ENCODE measurements around the gene DOLPP1.

Gene DOLPP1

DNA sequence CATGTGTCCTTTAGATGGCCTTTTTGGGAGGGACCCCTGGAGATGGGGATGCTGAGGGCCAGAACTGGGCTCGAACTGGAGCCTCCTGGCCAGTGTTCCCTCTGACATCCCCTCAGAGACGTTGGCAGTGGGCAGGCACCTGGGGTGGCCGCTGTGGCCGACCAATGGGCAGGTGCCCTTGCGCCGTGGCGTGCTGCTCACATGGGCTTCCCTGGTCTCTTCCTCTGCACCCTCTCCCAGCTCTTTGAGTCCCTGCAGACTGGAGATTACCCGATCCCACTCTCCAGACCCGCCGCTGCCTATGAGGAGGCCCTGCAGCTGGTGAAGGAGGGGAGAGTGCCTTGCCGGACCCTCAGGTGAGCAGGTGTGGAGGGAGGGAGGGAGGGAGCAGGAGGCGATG is 19.9 kb upstream of the DOLPP1 start:
- H3K36me3 ChIP-seq (ENCODE audit: control insufficient read depth in 2 of 2, insufficient read depth in 1 of 2, low read length in 2 of 2) = peaks cover 4 to 57% of the 10 kb centered on the region in 2 experiments; a peak in 2 of 3 replicates
- TF ChIP-seq ZBTB7A (tag by site-specific recombination; IDR thresholded peaks at IDR 0.05; ENCODE audit: low read depth) (no peak), GLI4 (tag by site-specific recombination; IDR thresholded peaks at IDR 0.05) (no peak), ZNF157 (tag by site-specific recombination; IDR thresholded peaks at IDR 0.05) (no peak), ZNF2 (tag by site-specific recombination; IDR thresholded peaks at IDR 0.05) (no peak), YY2 (tag by site-specific recombination; IDR thresholded peaks at IDR 0.05) (no peak), ZNF677 (tag by site-specific recombination; IDR thresholded peaks at IDR 0.05) (no peak), ZNF600 (tag by site-specific recombination; IDR thresholded peaks at IDR 0.05) (no peak), ZNF221 (tag by site-specific recombination; IDR thresholded peaks at IDR 0.05; ENCODE audit: borderline replicate concordance) (no peak), ZEB2 (tag by site-specific recombination; IDR thresholded peaks at IDR 0.05) (no peak), HOXD13 (CRISPR knock-in tag; IDR thresholded peaks at IDR 0.05; ENCODE audit: borderline replicate concordance) (no peak)
- TF ChIP-seq, protein P1, sequence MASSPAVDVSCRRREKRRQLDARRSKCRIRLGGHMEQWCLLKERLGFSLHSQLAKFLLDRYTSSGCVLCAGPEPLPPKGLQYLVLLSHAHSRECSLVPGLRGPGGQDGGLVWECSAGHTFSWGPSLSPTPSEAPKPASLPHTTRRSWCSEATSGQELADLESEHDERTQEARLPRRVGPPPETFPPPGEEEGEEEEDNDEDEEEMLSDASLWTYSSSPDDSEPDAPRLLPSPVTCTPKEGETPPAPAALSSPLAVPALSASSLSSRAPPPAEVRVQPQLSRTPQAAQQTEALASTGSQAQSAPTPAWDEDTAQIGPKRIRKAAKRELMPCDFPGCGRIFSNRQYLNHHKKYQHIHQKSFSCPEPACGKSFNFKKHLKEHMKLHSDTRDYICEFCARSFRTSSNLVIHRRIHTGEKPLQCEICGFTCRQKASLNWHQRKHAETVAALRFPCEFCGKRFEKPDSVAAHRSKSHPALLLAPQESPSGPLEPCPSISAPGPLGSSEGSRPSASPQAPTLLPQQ (tag by site-specific recombination; IDR thresholded peaks at IDR 0.05) = no peak

DNA sequence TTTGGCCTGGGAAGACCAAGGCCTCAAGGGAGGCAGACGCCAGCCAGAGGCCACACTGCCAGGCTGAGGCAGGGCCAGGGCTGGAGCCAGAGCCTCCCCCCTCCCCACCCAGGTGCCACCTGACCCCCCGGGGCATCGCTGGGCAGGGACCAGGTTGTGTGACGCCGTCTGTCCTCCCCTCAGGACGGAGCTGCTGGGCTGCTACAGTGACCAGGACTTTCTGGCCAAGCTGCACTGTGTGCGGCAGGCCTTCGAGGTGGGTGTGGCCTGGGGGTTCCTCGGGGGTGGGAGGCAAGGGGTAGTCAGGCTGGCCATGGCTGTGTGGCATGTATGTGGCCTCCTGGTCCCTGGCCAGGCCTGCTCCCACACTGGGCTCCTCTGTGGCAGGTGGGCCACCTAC is 17.9 kb upstream of the DOLPP1 start:
- no peak overlapping the region for H3K27ac ChIP-seq (ENCODE audit: extremely low read depth, low read depth, low read length)
- H3K9me3 ChIP-seq (ENCODE audit: control insufficient read depth, insufficient read depth, low read depth, low read length) = no peaks in the 10 kb centered on the region
- CTCF ChIA-PET = no interaction called here
- peaks cover 4 to 68% of the 10 kb centered on the region in 2 experiments; a peak in 2 of 3 replicates for H3K36me3 ChIP-seq (ENCODE audit: control insufficient read depth in 2 of 2, insufficient read depth in 1 of 2, low read length in 2 of 2)
- H3K4me1 ChIP-seq (ENCODE audit: control insufficient read depth, insufficient read depth, low read length) = no peaks in the 10 kb centered on the region
- H3K4me3 ChIP-seq (ENCODE audit: low read depth, low read length) = no peak overlapping the region
- POLR2A ChIA-PET = interaction anchor here (0.6 kb wide), 1 partner anchor 1213 kb away, joined by 3 read pairs; no protein-coding TSS in a partner anchor
- TF ChIP-seq ZNF510 (tag by site-specific recombination; IDR thresholded peaks at IDR 0.05; ENCODE audit: insufficient replicate concordance) (no peak), REPIN1 (tag by site-specific recombination; IDR thresholded peaks at IDR 0.05; ENCODE audit: low read depth) (no peak), ZNF19 (tag by site-specific recombination; IDR thresholded peaks at IDR 0.05; ENCODE audit: low read depth) (no peak), ZNF324 (tag by site-specific recombination; IDR thresholded peaks at IDR 0.05) (no peak), KLF9 (tag by site-specific recombination; IDR thresholded peaks at IDR 0.05; ENCODE audit: low read depth) (0 out of 2 replicates have a peak, but pooled peaks have one; percentile 23), ZNF76 (tag by site-specific recombination; IDR thresholded peaks at IDR 0.05; ENCODE audit: borderline replicate concordance, low read depth) (no peak)

More for the DNA sequence above, 19.9 kb upstream of the DOLPP1 start:
- POLR2A ChIA-PET = no interaction called here
- H3K9me3 ChIP-seq (ENCODE audit: control insufficient read depth, insufficient read depth, low read depth, low read length) = no peaks in the 10 kb centered on the region
- H3K4me3 ChIP-seq (ENCODE audit: low read depth, low read length) = no peak overlapping the region
- no peak overlapping the region for H3K27ac ChIP-seq (ENCODE audit: extremely low read depth, low read depth, low read length)
- no peaks in the 10 kb centered on the region for H3K4me1 ChIP-seq (ENCODE audit: control insufficient read depth, insufficient read depth, low read length)
- CTCF ChIA-PET = no interaction called here

DNA sequence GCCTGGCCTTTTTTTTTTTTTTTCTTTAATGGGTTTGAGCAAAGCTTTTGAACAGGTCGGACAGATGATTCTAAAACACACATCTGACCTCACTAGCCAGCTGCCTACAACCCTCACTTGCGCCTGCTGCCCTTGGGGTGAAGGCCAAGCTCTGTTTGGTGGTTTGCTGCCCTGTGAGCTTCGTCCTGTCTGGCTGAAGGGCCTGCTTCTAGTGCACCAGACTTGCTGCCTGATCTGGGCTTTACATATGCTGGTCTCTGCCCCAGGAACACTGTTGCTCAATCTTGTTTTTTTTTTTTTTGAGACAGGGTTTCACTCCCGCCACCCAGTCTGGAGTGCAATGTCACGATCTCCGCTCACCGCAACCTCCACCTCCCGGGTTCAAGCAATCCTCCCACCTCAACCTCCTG is 16.4 kb upstream of the DOLPP1 start:
- POLR2A ChIA-PET = no interaction called here
- Histone ChIP-seq H3K27ac (ENCODE audit: extremely low read depth, low read depth, low read length) (no peak overlapping the region), H3K36me3 (ENCODE audit: control insufficient read depth in 2 of 2, insufficient read depth in 1 of 2, low read length in 2 of 2) (peaks cover 4 to 71% of the 10 kb centered on the region in 2 experiments; a peak in 2 of 3 replicates), H3K4me3 (ENCODE audit: low read depth, low read length) (no peak overlapping the region), H3K9me3 (ENCODE audit: control insufficient read depth, insufficient read depth, low read depth, low read length) (no peaks in the 10 kb centered on the region), H3K4me1 (ENCODE audit: control insufficient read depth, insufficient read depth, low read length) (no peaks in the 10 kb centered on the region)
- TF ChIP-seq HOXD13 (CRISPR knock-in tag; IDR thresholded peaks at IDR 0.05; ENCODE audit: borderline replicate concordance) = no peak
- TF ChIP-seq SETDB1 (IDR thresholded peaks at IDR 0.05; ENCODE audit: insufficient read length, low read length) = no peak
- TF ChIP-seq ZNF302 (tag by site-specific recombination; IDR thresholded peaks at IDR 0.05; ENCODE audit: low read depth) = no peak
- TF ChIP-seq OVOL3 (tag by site-specific recombination; IDR thresholded peaks at IDR 0.05) = no peak
- TF ChIP-seq, protein P2, sequence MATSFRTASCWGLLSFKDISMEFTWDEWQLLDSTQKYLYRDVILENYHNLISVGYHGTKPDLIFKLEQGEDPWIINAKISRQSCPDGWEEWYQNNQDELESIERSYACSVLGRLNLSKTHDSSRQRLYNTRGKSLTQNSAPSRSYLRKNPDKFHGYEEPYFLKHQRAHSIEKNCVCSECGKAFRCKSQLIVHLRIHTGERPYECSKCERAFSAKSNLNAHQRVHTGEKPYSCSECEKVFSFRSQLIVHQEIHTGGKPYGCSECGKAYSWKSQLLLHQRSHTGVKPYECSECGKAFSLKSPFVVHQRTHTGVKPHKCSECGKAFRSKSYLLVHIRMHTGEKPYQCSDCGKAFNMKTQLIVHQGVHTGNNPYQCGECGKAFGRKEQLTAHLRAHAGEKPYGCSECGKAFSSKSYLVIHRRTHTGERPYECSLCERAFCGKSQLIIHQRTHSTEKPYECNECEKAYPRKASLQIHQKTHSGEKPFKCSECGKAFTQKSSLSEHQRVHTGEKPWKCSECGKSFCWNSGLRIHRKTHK (tag by site-specific recombination; IDR thresholded peaks at IDR 0.05) = no peak
- TF ChIP-seq ZNF184 (tag by site-specific recombination; IDR thresholded peaks at IDR 0.05) = no peak
- no peak for TF ChIP-seq ZNF404 (tag by site-specific recombination; IDR thresholded peaks at IDR 0.05)
- no peak for TF ChIP-seq TRIM28 (IDR thresholded peaks at IDR 0.05; ENCODE audit: borderline replicate concordance, low read length)
- CTCF ChIA-PET = no interaction called here

Measured in HEK293 (cell line).